Activated CD8-positive, alpha-beta memory T cell treated with anti-CD3 and anti-CD28 coated beads for 48 hours (primary cell): ENCODE results near the gene PKD2.
"Not testable (repeated sequence)": the region's sequence is repeated elsewhere in the genome, so short reads cannot be mapped to it uniquely, and the experiment has no call there.

Experiments used
- DNase-seq, 3 experiments: peaks; one replicate each; pipeline ENCODE4 v3.0.0-alpha.2; 2020; ENCODE audit warnings: low read depth in 2 of 3, low spot score in 2 of 3

Gene PKD2

GRCh38 chr4:87985887-87986200, 21.6 kb upstream of the PKD2 start:
- DNase-seq, result no peak

GRCh38 chr4:87986508-87986907, 20.9 kb upstream of the PKD2 start:
- no peak for DNase-seq

- no peak for DNase-seq
These were observed 17.7 kb upstream of the PKD2 start for GRCh38 chr4:87989765-87990164.

- DNase-seq, result no peak
These were observed 12.0 kb upstream of the PKD2 start for GRCh38 chr4:87995435-87995834.

- not testable (repeated sequence) for DNase-seq
These were observed 8.2 kb upstream of the PKD2 start for GRCh38 chr4:87999191-87999691.

GRCh38 chr4:88001871-88002270, 5.6 kb upstream of the PKD2 start:
- DNase-seq, result no peak

- no peak for DNase-seq
These were observed 4.6 kb upstream of the PKD2 start for GRCh38 chr4:88002786-88003185.

- no peak for DNase-seq
These were observed 4.2 kb upstream of the PKD2 start for GRCh38 chr4:88003261-88003660.

GRCh38 chr4:88005076-88005475, 2.4 kb upstream of the PKD2 start:
- no peak for DNase-seq

- DNase-seq, result no peak
These were observed 1.5 kb upstream of the PKD2 start for GRCh38 chr4:88005946-88006345.

GRCh38 chr4:88006956-88007303, 505 bp upstream of the PKD2 start:
- DNase-seq, result no peak

GRCh38 chr4:88008122-88008742, 797 bp downstream of the PKD2 start:
- peak in 2 of 3 experiments; percentile 6 for DNase-seq

- no peak for DNase-seq
These were observed 1.3 kb downstream of the PKD2 start for GRCh38 chr4:88008743-88009171.

GRCh38 chr4:88009871-88010270, 2.4 kb downstream of the PKD2 start:
- DNase-seq, result no peak

GRCh38 chr4:88010966-88011365, 3.5 kb downstream of the PKD2 start:
- DNase-seq, result no peak

- no peak for DNase-seq
These were observed 5.2 kb downstream of the PKD2 start for GRCh38 chr4:88012647-88013046.

GRCh38 chr4:88014386-88014905, 7.0 kb downstream of the PKD2 start:
- DNase-seq, result no peak

- no peak for DNase-seq
These were observed 8.3 kb downstream of the PKD2 start for GRCh38 chr4:88015659-88016295.

- DNase-seq, result no peak
These were observed 10.3 kb downstream of the PKD2 start for GRCh38 chr4:88017516-88018297.

- DNase-seq, result no peak
These were observed 11.0 kb downstream of the PKD2 start for GRCh38 chr4:88018466-88018865.

GRCh38 chr4:88021824-88022223, 14.4 kb downstream of the PKD2 start:
- DNase-seq, result no peak

- DNase-seq, result no peak
These were observed 14.9 kb downstream of the PKD2 start for GRCh38 chr4:88022289-88022688.
